ENCODE results near the gene VEGFB. TPM values are rescaled to one million over a fixed set of nuclear protein-coding genes. Genes with fewer than 3 reads are reported as not detected.

Gene VEGFB
- total and polyA plus RNA-seq, 2 of the 8 experiments (the other 6 are each of a cell fraction or from before 2014, with no cell fraction given) = 9.3 to 49.6 TPM

DNA sequence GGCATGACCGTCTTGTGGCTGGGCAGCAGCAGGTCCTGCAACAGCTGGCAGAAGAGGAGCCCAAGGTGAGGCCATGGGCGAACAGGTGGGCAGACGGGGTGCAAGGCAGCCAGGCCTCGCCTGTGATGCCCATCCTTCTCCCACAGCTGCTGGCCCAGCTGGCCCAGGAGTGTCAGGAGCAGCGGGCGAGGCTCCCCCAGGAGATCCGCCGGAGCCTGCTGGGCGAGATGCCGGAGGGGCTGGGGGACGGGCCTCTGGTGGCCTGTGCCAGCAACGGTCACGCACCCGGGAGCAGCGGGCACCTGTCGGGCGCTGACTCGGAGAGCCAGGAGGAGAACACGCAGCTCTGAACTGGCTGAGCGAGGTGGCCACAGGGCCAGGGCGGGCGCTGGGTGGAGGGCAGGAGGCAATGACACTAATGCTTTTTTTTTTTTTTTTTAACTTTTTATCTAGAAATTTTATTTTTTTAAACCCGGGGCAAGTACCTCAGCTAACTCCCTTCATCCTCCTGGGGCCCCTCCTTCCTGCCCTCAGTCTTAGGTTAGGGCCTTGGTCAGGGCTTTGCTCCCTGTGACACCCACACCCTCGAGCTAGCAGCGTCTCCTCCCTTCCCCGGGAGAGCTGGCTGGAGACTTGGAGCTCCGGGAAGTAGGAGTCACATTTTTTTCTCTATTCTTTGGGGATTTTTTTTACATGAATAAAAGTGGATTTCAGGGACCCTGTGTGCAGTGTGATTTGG, 33.0 kb downstream of the VEGFB start:
- H3K4me2 ChIP-seq (ENCODE audit: insufficient read depth in 1 of 2, low read depth in 2 of 2, low read length in 2 of 2) = no peak overlapping the region

More for the DNA sequence above, 33.0 kb downstream of the VEGFB start:
- Histone ChIP-seq H2BK20ac (ENCODE audit: low read length) (no peak overlapping the region), H2BK120ac (replicated peaks; ENCODE audit: low read depth, low read length) (no peak overlapping the region), H3K14ac (ENCODE audit: insufficient read length) (no peak overlapping the region), H3K23ac (ENCODE audit: insufficient read length) (no peak overlapping the region), H3K79me1 (ENCODE audit: low read depth, low read length) (no peaks in the 10 kb centered on the region), H2BK15ac (ENCODE audit: low read length) (no peak overlapping the region), H4K8ac (ENCODE audit: extremely low read depth, insufficient read depth, low read length) (no peak overlapping the region), H2BK12ac (ENCODE audit: low read depth, low read length) (no peak overlapping the region), H3K4ac (replicated peaks; ENCODE audit: insufficient read length, low read depth, low read length) (no peak overlapping the region), H2AFZ (ENCODE audit: low read length) (no peak overlapping the region), H3K4me1 (replicated peaks in 1 of 4; ENCODE audit: control insufficient read depth in 3 of 4, insufficient read depth in 4 of 4, low read length in 3 of 4) (peaks cover 0 to 11% (median 5%) of the 10 kb centered on the region in 4 experiments; a peak in 5 of 7 replicates), H3K4me3 (ENCODE audit: extremely low read depth in 1 of 4, insufficient read depth in 2 of 4, low read depth in 3 of 4, low read length in 4 of 4) (no peak overlapping the region), H3K18ac (ENCODE audit: extremely low read depth, low read length) (no peak overlapping the region), H4K20me1 (replicated peaks in 1 of 2; ENCODE audit: control insufficient read depth in 1 of 2, insufficient read depth in 2 of 2, low read length in 2 of 2) (peaks cover 4 to 9% of the 10 kb centered on the region in 2 experiments), H3K27me3 (replicated peaks in 1 of 4; ENCODE audit: control insufficient read depth in 3 of 4, extremely low read depth in 1 of 4, insufficient read depth in 3 of 4, low read length in 3 of 4) (no peaks in the 10 kb centered on the region), H3K9me3 (ENCODE audit: insufficient read depth in 2 of 2, low read depth in 1 of 2, low read length in 1 of 2) (no peaks in the 10 kb centered on the region), H3K79me2 (ENCODE audit: control insufficient read depth in 1 of 2, insufficient read depth in 2 of 2, low read length in 2 of 2) (0 out of 4 replicates have a peak, but pooled peaks cover 0 to under 1% of the 10 kb centered on the region in 2 experiments), H3K23me2 (ENCODE audit: low read depth, low read length) (peaks cover 4% of the 10 kb centered on the region), H4K91ac (replicated peaks; ENCODE audit: insufficient read length, low read length) (no peak overlapping the region), H3K56ac (replicated peaks; ENCODE audit: insufficient read length, low read depth, low read length) (no peak overlapping the region), H3K27ac (ENCODE audit: low read depth, low read length) (no peak overlapping the region), H3K9ac (replicated peaks in 1 of 4; ENCODE audit: extremely low read depth in 1 of 4, low read depth in 3 of 4, low read length in 3 of 4) (no peak overlapping the region), H2AK5ac (ENCODE audit: low read depth, low read length) (no peak overlapping the region), H3K36me3 (ENCODE audit: control insufficient read depth in 2 of 4, insufficient read depth in 4 of 4, low read length in 3 of 4) (peaks cover 10 to 41% (median 15%) of the 10 kb centered on the region in 4 experiments), H2BK5ac (ENCODE audit: low read depth, low read length) (no peak overlapping the region), H4K5ac (ENCODE audit: insufficient read length, low read depth, low read length) (no peak overlapping the region)
- no peak for FAIRE-seq
- DNase-seq (ENCODE audit: low read depth in 1 of 2, low spot score in 2 of 2) = no peak
- ChIA-PET POLR2A (ENCODE audit: partially characterized antibody) (interaction anchor here (0.6 to 11.9 kb wide), 10 partner anchors 10 to 61 kb away, joined by 3 to 352 read pairs (median 36); partner anchors contain the start of genes BAD, ESRRA, FERMT3 and FKBP2), CTCF (ENCODE audit: partially characterized antibody) (interaction anchor here (0.6 to 13.7 kb wide), 12 partner anchors 11 to 1592 kb away, joined by 3 to 168 read pairs (median 4); partner anchors contain the start of genes BAD, CATSPERZ, ESRRA and NUDT22)
- TF ChIP-seq, protein P1, sequence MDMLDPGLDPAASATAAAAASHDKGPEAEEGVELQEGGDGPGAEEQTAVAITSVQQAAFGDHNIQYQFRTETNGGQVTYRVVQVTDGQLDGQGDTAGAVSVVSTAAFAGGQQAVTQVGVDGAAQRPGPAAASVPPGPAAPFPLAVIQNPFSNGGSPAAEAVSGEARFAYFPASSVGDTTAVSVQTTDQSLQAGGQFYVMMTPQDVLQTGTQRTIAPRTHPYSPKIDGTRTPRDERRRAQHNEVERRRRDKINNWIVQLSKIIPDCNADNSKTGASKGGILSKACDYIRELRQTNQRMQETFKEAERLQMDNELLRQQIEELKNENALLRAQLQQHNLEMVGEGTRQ (IDR thresholded peaks at IDR 0.05; ENCODE audit: low read length) = no peak
- 92% methylated on average over 27 of the region's 27 CpGs; no CpG with 5 or more reads in 1 of the 2 experiments for WGBS, 2 experiments (ENCODE audit: extremely low coverage in 1 of 2, insufficient coverage in 1 of 2, insufficient read length in 1 of 2, insufficient replicate concordance in 2 of 2, low coverage in 1 of 2, low lambda C conversion rate in 2 of 2, missing lambda C conversion rate in 1 of 2)

Measured in H1 (cell line).